C4-2B (cell line): ENCODE data around the gene LCN6.
A peak's percentile ranks its signal among the peaks of the same experiment; 100 is the strongest.
"Not testable (repeated sequence)": the region's sequence is repeated elsewhere in the genome, so short reads cannot be mapped to it uniquely, and the experiment has no call there.

Experiments
- H3K27ac ChIP-seq: fragments of 450-650 bp; 2 replicates; pipeline ENCODE4 v1.5.1; 2017
- ZFX ChIP-seq: fragments of 450-650 bp; IDR thresholded peaks from 2 replicates; pipeline ENCODE4 v1.6.1; 2017
- TF ChIP-seq, protein P1 (sequence below): fragments of 450-650 bp; conservative IDR thresholded peaks from 2 replicates; pipeline ENCODE4 v1.5.1; 2017; ENCODE audit warnings: mild to moderate bottlenecking

LCN6 gene

DNA sequence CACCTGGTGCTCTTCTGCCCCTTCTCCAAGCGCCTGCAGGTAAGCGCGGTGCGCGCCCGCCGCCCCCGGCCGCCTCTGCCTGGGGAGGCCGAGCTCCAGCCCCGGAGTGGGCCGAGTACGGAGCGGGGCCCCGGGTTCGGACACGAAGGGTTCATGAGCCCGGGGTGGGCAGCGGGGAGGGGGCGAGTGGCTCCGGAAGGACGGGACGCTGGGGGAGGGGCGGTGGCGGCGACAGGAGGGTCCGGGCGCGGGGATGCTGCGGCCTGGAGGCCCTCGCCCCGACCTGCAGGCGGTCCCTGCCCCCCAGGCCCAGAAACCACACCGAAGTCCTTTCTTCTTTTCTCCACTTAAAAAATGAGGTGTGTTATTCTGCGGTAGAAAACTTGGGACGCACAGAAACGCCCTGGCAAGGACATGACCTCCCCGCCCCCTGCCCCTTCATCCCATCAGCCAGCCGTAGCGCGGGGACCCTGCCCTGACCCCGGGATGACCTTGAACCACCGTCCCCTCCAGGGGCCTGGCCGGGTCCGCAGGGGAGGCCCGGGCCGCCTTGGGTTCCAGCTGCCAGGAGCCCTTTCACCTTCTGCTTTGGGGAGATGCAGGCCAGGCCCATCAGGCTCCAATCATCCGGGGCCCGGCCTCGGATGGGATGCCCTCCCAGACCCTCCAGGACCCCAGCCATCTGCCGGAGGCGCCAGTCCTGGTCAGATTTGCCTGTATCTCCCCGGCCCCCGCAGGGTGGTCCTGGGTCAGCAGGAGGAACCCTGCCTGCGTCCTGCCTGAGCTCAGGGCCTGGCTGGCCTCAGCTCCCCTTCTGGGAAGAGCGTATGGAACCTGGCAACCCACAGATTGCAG lies 35.4 kb downstream of the LCN6 start:
- TF ChIP-seq, protein P1, sequence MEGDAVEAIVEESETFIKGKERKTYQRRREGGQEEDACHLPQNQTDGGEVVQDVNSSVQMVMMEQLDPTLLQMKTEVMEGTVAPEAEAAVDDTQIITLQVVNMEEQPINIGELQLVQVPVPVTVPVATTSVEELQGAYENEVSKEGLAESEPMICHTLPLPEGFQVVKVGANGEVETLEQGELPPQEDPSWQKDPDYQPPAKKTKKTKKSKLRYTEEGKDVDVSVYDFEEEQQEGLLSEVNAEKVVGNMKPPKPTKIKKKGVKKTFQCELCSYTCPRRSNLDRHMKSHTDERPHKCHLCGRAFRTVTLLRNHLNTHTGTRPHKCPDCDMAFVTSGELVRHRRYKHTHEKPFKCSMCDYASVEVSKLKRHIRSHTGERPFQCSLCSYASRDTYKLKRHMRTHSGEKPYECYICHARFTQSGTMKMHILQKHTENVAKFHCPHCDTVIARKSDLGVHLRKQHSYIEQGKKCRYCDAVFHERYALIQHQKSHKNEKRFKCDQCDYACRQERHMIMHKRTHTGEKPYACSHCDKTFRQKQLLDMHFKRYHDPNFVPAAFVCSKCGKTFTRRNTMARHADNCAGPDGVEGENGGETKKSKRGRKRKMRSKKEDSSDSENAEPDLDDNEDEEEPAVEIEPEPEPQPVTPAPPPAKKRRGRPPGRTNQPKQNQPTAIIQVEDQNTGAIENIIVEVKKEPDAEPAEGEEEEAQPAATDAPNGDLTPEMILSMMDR: no peak
- peak; percentile 83; the same call in 1 of the 2 replicates for TF ChIP-seq ZFX
- peak overlapping the region; percentile 79 for H3K27ac ChIP-seq

DNA sequence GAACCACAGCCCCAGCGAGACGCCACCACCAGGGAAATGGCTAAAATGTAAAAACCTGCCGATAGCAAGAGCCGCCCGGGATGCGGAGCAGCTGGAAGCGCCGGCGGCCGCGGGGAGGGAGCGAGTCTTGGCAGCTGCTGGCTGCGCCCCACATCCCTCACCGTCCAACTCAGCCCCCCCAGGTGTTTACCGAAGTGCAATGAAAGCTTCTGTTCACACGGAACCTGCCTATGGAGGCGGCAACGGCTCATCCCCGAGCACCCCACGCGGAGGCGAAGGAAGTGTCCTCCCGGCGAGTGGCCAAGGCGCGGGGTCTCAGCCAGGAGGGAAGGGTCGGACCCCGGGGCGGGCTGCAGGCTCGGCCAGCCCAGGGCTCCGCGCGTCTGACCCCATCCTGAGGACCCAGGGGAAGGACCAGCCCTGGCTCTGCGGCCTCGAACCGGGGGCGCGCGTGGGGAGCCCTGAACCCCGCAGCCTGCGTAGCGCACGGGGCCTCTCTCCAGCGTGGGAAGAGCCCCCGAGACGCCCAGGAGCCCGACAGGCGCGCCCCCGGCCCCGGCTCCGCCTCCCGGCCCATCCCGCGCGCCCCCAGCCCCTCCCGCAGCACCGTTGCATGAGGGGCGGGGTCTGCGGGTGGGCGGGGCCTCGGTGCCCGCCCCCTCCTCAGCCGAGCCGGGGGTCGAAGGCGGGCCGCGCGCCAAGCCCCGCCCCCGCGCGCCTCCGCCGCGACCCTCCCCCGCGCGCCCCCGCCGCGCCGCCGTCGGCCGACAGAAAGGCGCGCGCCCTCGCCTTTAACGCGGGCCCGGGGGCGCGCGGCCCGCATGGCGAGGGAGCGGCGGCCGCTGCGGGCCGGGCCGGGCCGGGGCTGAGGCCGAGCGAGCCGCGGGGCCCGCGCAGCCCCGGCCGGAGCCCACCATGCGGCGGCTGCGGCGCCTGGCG lies 36.3 kb downstream of the LCN6 start, which contains the start of gene DIPK1B:
Gene DIPK1B, plus strand, starts transcription at position 822 of the 939 bp plus-strand sequence. Its CDS starts 94 bp downstream, at position 916.
- no peak for TF ChIP-seq ZFX
- TF ChIP-seq, protein P1: no peak
- H3K27ac ChIP-seq: peak within 1 kb of the TSS; percentile 79

DNA sequence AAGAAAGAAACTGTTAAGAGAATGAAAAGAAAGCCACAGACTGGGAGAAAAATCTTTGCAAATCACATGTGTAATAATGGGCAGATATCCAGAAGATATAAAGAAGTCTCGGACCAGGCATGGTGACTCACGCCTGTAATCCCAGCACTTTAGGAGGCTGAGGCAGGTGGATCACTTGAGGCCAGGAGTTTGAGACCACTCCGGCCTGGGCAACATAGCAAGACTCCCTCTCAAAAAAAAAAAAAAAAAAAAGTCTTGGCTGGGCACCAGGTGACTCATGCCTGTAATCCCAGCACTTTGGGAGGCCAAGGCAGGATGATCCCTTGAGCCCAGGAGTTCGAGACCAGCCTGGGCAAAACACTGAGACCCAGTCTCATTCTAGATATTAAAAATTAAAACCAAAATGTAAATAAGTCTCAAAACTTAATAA lies 37.1 kb downstream of the LCN6 start:
- not testable (repeated sequence) for H3K27ac ChIP-seq

DNA sequence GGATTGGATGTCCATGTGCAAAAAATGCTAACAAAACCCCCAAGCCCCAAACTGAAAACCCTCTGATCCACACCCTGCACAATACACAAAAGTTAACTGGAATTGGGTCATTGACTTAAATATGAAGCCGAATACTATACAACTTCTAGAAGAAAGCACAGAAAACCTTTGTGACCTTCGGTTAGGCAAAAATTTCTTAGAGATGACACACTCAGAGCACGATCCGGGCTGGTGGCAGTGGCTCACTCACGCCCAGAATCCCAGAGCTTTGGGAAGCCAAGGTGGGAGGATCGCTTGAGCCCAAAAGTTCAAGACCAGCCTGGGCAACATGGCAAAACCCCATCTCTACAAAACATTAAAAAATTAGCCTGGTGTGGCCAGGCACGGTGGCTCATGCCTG lies 37.8 kb downstream of the LCN6 start:
- H3K27ac ChIP-seq: no peak overlapping the region

DNA sequence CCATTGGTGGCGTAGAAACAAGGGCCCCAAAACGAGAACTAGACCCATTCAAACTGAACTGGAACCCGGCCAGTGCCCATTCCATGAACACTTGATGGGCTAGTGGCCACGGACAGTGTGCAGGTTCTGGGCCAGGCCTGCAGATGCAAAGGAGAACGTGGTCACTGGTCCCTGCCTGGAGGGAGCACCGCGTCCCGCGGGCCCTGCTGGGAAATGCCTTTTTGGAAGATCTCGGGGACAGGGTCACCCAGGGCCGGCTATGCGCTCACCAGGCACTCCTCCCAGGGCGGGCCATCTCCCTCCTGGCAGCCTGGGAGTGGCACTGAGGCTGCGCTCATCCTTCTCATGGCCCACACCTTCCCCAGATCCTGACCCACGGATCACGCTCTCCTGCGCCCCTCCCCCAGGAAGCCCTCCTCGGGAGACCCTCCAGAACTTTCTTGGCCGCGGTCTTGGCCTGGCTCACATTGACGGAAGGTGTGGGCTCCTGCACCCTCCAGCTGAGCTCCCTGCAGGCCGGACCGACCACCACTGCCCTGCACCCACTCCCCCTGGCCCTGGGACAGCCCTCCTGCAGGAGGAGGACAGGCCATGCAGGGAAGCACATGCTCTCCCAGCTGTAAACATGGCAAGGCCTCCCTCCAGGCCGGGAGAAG lies 38.7 kb downstream of the LCN6 start:
- H3K27ac ChIP-seq: no peak overlapping the region

More for the DNA sequence above, 37.8 kb downstream of the LCN6 start:
- TF ChIP-seq, protein P1: no peak
- TF ChIP-seq ZFX: no peak

DNA sequence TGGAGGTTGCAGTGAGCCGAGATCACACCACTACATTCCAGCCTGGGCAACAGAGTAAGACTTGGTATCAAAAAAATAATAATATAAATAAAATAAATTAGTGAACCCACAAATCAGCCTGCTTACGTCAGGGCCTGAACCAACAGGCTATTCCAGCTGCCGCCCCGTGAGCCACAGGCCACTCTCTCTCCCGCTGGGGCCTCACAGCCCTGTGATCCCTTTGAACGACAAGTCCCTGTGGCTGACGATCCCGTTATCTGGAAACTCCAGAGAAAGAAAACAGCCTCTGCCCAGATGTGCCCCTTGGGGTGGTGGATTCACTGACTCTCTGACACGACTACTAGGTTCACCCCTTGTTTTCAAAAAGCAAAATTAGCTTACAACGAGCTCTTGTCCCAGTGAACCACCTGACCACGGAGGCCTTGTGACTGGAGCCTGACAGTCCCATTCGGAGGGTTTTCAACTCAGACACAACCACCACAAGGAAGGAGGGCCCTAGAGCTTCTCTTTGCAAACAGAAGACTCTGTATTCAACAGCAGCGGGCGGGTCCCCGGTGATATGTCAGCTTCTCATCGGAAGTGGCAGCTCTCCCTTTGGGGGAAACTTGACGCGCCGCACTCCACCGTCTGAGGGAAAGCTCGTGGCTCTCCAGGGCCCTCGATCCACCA lies 40.3 kb downstream of the LCN6 start:
- TF ChIP-seq, protein P1: no peak
- TF ChIP-seq ZFX: no peak
- no peak overlapping the region for H3K27ac ChIP-seq

More for the DNA sequence above, 38.7 kb downstream of the LCN6 start:
- TF ChIP-seq, protein P1: no peak
- no peak for TF ChIP-seq ZFX

DNA sequence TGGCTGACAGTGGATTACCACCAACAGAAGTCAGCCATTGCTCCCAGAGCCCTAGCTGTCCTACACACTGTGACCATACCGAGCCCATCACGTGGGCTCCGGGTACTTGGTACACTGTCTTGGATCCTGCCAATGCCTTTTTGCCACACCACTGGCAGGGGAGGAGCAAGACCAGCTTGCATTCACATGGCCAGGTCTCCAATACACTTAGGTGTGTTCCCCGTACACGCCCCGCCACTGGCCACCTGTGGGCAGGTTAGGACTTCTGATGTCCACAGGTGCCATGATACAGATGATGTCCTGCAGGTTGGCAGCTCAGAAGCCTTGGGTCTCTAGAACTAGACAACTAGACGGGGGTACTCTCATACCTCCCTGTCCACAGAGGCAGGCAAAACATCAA lies 41.3 kb downstream of the LCN6 start:
- H3K27ac ChIP-seq: no peak overlapping the region
- no peak for TF ChIP-seq ZFX
- TF ChIP-seq, protein P1: no peak
